OCI-M2 (cell line): Measurements from ENCODE around the gene BTLA.
"Not testable (repeated sequence)": the region's sequence is repeated elsewhere in the genome, so short reads cannot be mapped to it uniquely, and the experiment has no call there.

Experiments
- DNase-seq: peaks from one replicate; lab custom pipeline; 2025; ENCODE audit not compliant: unreplicated experiment; lab: John Stamatoyannopoulos, UW

The BTLA gene

DNA sequence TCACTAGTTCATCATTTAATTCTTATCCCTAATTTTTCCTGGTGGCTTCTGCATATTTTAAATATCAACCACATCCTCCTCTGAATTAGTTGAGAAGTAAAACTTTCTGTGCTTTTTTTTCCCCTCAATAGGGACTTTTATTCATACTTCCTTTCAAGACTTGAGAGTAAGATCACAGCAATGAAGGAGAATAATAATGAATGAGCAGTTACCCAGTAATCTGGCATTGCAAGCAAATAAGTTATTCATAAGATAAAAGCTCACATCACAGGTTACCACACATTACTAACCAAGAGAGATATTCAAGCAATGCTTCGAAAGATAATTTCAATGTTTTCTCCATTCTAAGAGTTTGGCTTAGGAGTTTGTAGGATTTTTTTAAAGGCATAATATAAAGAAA is 50.3 kb downstream of the BTLA start:
- no peak for DNase-seq

DNA sequence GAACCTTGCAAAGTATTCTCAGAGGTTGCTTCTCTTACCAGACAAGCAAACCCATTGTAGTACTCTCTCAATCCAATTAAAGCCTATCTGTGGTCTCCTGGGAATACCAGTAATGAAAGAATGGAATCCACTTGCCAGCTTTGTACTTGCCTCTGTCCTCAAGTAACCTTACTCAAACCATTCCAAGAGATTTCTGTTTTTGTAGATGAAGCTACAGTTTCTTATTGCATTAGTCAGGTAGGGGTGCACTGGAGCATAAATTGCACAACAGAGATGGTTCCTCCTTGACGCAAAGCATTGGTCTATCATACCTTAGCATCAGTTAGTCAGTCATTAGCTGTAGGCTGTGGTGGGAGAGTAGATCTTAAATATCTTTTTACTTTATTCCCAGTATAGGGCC is 52.9 kb downstream of the BTLA start:
- DNase-seq = no peak

DNA sequence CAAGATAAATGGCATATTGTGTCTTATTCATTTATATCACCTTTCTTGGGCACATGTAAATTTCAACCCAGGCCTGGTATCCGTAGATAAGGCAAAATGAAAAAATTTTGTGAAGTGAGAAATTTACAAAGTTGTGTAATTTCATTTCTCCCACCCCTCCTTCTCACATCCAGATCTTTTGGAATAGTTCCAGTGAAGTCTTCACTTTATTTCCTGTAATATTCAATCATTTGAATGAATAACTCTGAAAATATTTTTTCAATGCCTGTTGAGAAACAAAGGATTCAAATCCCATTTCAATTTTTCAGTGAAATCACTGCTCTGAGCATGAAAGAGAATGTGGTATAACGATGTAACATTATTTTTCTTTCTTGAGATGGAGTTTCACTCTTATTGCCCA is 53.4 kb downstream of the BTLA start:
- DNase-seq = no peak

DNA sequence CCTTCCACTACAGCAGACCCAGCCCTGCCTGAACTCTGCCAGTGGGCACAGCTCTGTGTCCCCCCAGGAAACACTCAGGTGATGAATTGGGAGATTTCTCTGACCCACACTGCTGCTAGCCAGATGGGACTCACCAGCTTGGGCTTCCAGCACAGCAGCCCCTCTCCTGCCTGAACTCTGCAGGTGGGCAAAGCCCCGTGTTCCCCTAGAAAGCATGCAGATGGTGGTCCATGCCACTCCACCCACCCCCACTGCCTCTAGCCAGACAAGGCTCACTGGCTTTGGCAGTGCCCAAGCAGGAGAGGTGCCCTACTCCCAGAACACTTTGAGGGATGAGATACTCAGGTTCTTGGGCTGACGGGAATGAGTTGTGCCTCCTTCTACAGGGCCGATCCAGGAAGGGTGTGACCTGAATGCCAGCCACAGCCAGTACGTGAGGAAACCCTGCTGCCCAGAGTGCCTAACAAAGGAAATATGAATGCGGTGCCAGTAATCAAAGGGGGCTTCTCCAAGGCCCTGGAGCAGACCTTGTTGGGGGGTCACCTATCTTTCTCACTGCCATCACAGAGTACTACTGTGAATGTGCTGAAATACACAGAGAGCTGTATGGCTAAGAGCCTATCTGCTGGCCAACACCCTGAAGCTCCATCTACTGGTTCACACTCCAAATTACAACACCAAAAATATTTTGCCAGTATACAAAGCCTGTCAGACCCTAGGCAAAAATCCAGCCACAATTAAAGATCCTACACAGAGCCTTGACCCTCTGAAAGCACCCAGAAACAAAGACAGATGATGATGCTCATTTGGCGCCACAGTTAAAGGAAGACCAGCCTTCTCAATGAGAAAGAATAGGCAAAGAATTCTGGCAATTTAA is 61.9 kb downstream of the BTLA start:
- DNase-seq = no peak

DNA sequence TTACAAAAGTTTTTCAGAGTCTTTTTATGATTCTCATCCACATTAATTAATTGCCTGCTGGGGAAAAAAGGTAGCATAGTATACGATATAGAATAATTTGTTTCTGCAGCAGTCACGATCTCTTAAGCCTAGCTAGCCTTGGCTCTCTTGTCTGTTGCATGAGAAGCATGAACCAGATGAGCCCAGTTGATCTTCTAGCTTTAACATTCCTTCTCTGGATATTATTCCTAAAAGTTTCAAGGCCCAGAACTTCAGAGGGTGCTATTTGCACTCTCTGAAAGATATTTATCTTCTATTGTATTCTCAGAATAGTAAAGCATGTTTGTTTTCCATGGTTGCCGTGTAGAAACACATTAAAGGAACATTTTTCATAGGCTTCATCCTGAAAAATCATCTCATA is 69.3 kb downstream of the BTLA start:
- DNase-seq = no peak

DNA sequence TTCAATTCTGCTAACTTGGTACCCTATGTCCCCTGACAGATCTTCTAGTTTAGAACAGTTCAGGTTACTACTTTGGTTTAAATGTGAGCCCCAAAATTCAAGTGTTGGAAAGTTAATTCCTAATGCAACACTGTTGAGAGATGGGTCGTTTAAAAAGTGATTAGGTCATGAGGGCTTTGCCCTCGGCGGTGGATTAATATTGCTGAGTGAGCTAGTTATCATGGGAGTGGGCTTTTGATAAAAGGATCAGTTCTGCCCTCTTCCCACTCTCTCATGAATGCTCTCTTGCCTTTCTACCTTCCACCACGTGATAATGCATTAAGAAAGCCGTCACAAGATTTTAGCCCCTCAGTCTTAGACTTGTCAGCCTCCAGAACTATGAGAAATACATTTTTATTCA is 72.1 kb downstream of the BTLA start:
- no peak for DNase-seq

DNA sequence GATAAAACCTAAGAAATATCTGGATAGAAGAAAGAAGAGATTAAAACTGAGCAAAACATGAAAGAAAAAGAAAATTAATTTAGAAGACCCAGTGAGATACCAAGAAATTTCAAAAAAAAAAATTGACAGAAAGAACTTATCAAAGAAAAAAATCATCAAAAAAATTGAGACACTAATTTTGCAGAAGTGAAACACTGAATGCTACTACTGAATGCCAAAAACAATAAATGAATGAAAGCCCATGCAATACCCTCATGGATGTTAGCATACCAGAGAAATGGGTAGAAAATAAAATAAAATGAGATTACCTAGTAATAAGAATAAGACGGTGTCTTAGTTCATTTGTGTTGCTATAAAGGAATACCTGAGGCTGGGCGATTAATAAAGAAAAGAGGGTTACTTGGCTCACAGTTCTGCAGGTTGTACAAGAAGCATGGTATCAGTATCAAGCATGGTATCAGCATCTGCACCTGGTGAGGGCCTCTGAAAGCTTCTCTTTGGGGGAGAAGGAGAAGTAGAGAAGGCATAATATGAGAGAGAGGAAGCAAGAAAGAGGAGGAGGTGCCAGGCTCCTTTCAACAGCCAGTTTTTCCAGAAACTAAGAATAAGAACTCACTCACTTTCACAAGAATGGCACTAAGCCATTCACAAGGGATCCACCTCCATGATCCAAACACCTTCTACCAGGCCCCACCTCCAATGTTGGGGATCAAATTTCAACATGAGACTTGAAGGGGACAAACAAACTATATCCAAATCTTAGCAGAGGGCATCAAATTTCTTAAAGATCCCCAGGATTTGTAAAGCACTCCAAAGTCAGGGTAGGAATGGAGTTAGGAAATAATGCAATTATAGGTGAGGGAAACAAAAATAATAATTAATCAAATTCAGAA is 73.2 kb downstream of the BTLA start:
- no peak for DNase-seq

DNA sequence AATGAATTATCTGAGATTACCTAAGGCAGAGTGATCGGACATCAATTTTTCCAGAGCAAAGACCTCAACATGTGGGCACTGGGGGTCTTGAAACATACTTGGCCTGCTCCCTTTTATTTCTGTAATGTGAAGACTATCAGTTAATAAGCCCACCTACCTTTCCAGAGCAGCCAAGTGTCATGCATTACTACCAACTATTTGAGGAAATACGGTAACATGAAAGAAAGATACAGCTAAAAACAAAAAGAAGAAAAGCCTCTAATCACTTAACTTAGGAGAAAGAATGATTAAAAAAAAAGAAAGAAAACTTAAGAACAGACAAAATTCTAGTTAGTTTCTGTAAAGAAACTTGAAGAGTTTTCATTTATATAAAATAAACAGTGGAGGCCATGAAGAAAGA is 73.9 kb downstream of the BTLA start:
- no peak for DNase-seq

DNA sequence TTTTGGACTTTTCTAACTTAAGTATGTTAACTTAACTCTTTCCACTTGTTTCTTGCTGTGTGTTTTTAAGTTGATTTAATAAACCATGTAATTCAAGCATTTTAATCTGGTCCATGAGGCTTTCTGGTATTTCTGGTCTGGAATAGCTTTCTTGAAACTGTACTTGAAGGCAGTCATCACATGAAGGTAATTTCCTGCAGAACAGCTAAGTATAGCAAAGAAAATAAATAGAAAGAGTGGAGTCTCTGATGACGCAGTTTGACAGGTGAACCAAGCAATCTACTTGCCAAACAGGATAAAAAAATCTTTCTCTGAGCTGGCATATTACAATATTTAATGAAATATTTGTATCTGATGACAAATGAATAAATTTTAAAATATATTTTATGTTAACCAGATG is 74.9 kb downstream of the BTLA start:
- DNase-seq = no peak

DNA sequence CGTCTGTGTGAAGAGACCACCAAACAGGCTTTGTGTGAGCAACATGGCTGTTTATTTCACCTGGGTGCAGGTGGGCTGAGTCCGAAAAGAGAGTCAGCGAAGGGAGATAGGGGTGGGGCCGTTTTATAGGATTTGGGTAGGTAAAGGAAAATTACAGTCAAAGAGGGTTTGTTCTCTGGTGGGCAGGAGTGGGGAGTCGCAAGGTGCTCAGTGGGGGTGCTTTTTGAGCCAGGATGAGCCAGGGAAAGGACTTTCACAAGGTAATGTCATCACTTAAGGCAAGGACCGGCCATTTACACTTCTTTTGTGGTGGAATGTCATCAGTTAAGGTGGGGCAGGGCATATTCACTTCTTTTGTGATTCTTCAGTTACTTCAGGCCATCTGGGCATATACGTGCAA is 76.4 kb downstream of the BTLA start:
- not testable (repeated sequence) for DNase-seq

DNA sequence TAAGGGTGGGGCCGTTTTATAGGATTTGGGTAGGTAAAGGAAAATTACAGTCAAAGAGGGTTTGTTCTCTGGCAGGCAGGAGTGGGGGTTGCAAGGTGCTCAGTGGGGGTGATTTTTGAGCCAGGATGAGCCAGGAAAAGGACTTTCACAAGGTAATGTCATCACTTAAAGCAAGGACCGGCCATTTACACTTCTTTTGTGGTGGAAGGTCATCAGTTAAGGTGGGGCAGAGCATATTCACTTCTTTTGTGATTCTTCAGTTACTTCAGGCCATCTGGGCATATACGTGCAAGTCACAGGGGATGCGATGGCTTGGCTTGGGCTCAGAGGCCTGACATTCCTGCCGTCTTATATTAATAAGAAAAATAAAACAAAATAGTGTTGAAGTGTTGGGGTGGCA is 80.7 kb downstream of the BTLA start:
- not testable (repeated sequence) for DNase-seq

DNA sequence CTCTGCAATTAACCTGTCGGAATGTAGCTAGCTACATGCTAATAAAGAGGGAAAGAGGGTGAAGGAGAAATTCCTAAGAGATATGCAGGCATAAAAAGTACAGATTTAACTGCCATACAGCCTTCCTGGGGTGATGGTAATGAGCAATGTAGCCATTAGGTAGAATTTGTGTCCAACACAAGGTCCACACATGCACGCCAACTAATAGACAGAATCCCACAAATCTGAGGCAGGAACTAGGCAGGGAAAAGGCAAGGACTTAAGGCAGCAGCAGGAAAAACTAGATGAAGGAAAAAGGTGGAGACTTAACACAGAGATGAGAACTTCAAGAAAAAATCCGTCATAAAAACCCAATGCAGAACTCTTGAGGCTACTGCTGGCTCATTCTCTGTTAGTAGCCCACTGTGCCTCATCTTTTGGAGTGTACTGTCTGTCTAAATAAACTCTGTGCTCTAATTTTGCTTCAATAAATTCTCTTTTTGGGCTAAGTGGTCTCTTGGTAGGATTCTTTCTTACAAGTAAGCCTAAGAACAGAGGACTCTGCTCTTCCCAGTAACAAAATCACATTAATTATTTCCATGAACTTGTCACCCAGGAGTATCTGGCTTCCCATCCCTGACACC is 81.5 kb downstream of the BTLA start:
- no peak for DNase-seq

DNA sequence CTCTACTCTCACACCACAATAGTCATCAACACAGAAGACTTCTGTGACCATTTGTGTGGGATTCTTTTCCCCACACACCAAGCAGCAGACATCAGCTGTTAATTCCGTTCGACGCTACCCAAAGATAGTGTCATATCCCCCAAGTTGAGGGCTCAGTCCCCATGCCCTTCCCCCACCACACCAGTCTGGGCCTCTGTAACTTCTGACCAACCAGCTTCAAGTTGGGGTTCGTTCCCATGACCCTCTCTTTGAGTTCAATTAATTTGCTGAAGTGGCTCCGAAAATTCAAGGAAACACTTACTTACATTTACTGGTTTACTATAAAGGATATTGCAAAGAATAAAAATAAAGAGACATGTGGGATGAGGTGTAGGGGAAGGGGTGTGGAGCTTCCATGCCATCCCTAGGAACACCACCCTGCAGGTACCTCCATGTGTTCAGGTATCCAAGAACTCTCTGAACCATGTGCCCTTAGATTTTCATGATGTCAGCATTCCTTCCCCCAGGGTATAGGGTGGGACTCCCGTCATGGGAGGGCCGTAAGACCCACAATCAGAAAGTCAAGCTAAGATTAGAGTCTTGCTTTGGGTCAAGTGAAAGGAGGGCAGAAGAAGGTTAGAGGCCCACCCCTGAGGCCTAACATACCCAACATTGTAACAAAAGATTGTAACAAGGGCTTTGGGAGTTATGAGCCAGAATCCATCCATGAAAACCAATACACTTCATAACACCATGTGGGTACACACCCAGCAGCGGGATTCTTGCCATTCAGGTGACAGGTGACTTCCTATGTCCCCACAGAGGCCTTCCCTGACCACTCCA is 82.7 kb downstream of the BTLA start:
- DNase-seq = no peak

DNA sequence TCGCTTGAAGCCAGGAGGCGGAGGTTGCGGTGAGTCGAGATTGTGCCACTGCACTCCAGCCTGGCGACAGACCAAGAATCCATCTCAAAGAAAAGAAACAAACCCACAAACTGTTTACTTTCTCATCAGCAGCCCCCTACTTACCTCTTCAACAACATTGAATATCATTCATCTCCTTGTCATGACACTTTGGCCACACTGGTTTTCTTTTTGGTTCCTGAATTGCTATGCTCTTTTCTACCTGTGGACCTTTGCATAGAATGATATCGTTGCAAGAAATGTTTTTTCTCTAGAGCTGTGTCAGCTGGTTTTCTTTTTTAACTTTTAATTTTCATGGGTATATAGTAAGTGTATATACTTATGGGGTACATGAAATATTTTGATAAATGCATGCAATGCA is 83.9 kb downstream of the BTLA start:
- DNase-seq = no peak
